HEK293 (cell line): ENCODE results near the gene CDKN2D.
A peak's percentile ranks its signal among the peaks of the same experiment; 100 is the strongest.

Source experiments
- FEZF1 ChIP-seq: fragments of 450-650 bp; formaldehyde crosslinking; IDR thresholded peaks from 2 replicates; pipeline ENCODE4 v1.5.1; 2016; ENCODE audit warnings: missing biosample characterization, missing genetic modification characterization
- KLF10 ChIP-seq: fragments of 450-650 bp; IDR thresholded peaks from 2 replicates; pipeline ENCODE4 v1.5.1; 2018; ENCODE audit warnings: missing biosample characterization, mild to moderate bottlenecking, missing genetic modification characterization
- KLF16 ChIP-seq: fragments of 450-650 bp; formaldehyde crosslinking; IDR thresholded peaks from 2 replicates; pipeline ENCODE4 v1.5.1; 2017; ENCODE audit warnings: missing biosample characterization, missing genetic modification characterization
- KLF8 ChIP-seq: fragments of 450-650 bp; formaldehyde crosslinking; IDR thresholded peaks from 2 replicates; pipeline ENCODE4 v1.5.1; 2016; ENCODE audit warnings: missing biosample characterization, missing genetic modification characterization
- MYNN ChIP-seq: fragments of 450-650 bp; formaldehyde crosslinking; IDR thresholded peaks from 2 replicates; pipeline ENCODE4 v1.5.1; 2016; ENCODE audit warnings: missing biosample characterization, missing genetic modification characterization, borderline replicate concordance
- PATZ1 ChIP-seq: fragments of 450-650 bp; formaldehyde crosslinking; IDR thresholded peaks from 2 replicates; pipeline ENCODE4 v1.5.1; 2016; ENCODE audit warnings: missing biosample characterization, missing genetic modification characterization
- SALL2 ChIP-seq: fragments of 450-650 bp; formaldehyde crosslinking; IDR thresholded peaks from 2 replicates; pipeline ENCODE4 v1.5.0; 2017; ENCODE audit warnings: missing biosample characterization, mild to moderate bottlenecking, missing genetic modification characterization, borderline replicate concordance
- SCRT1 ChIP-seq: fragments of 450-650 bp; formaldehyde crosslinking; IDR thresholded peaks from 2 replicates; pipeline ENCODE4 v1.5.1; 2016; ENCODE audit warnings: missing biosample characterization, missing genetic modification characterization, borderline replicate concordance
- SP3 ChIP-seq: fragments of 450-650 bp; formaldehyde crosslinking; IDR thresholded peaks from 2 replicates; pipeline ENCODE4 v1.5.1; 2016; ENCODE audit warnings: missing biosample characterization, missing genetic modification characterization
- TCF7L2 ChIP-seq: IDR thresholded peaks from 2 replicates; pipeline ENCODE4 v1.6.1; 2011; ENCODE audit warnings: low read depth, mild to moderate bottlenecking, inconsistent platforms, low read length, moderate library complexity, borderline replicate concordance
- WT1 ChIP-seq: fragments of 450-650 bp; formaldehyde crosslinking; IDR thresholded peaks from 2 replicates; pipeline ENCODE4 v1.5.1; 2016; ENCODE audit warnings: missing biosample characterization, missing genetic modification characterization
- ZBTB1 ChIP-seq: fragments of 450-650 bp; formaldehyde crosslinking; IDR thresholded peaks from 2 replicates; pipeline ENCODE4 v1.5.1; 2016; ENCODE audit warnings: missing biosample characterization, missing genetic modification characterization
- ZFP37 ChIP-seq: fragments of 450-650 bp; formaldehyde crosslinking; IDR thresholded peaks from 2 replicates; pipeline ENCODE4 v1.5.1; 2016; ENCODE audit warnings: missing biosample characterization, missing genetic modification characterization
- ZIC2 ChIP-seq: fragments of 450-650 bp; formaldehyde crosslinking; IDR thresholded peaks from 2 replicates; pipeline ENCODE4 v1.5.1; 2016; ENCODE audit warnings: missing biosample characterization, missing genetic modification characterization
- ZNF19 ChIP-seq: fragments of 450-650 bp; formaldehyde crosslinking; IDR thresholded peaks from 2 replicates; pipeline ENCODE4; 2016; ENCODE audit warnings: missing biosample characterization, missing genetic modification characterization, low read depth
- ZNF248 ChIP-seq: fragments of 450-650 bp; formaldehyde crosslinking; IDR thresholded peaks from 2 replicates; pipeline ENCODE4 v1.5.1; 2017; ENCODE audit warnings: missing biosample characterization, missing genetic modification characterization
- ZNF266 ChIP-seq: fragments of 450-650 bp; formaldehyde crosslinking; IDR thresholded peaks from 2 replicates; pipeline ENCODE4 v1.5.1; 2016; ENCODE audit warnings: missing biosample characterization, missing genetic modification characterization, low read depth
- ZNF302 ChIP-seq: fragments of 450-650 bp; formaldehyde crosslinking; IDR thresholded peaks from 2 replicates; pipeline ENCODE4 v1.5.1; 2016; ENCODE audit warnings: missing biosample characterization, missing genetic modification characterization, low read depth
- ZNF510 ChIP-seq: fragments of 450-650 bp; formaldehyde crosslinking; IDR thresholded peaks from 2 replicates; pipeline ENCODE4 v1.5.1; 2018; ENCODE audit warnings: mild to moderate bottlenecking, missing genetic modification characterization, missing biosample characterization; ENCODE audit not compliant: insufficient replicate concordance
- ZNF514 ChIP-seq: fragments of 450-650 bp; formaldehyde crosslinking; IDR thresholded peaks from 2 replicates; pipeline ENCODE4 v1.5.1; 2016; ENCODE audit warnings: missing biosample characterization, missing genetic modification characterization
- ZNF561 ChIP-seq: fragments of 450-650 bp; IDR thresholded peaks from 2 replicates; pipeline ENCODE4 v1.5.1; 2018; ENCODE audit warnings: missing biosample characterization, missing genetic modification characterization, borderline replicate concordance
- ZNF571 ChIP-seq: fragments of 450-650 bp; formaldehyde crosslinking; IDR thresholded peaks from 2 replicates; pipeline ENCODE4 v1.5.0; 2017; ENCODE audit warnings: missing biosample characterization, missing genetic modification characterization
- ZNF610 ChIP-seq: fragments of 450-650 bp; formaldehyde crosslinking; IDR thresholded peaks from 2 replicates; pipeline ENCODE4 v1.5.1; 2016; ENCODE audit warnings: missing biosample characterization, missing genetic modification characterization, borderline replicate concordance
- ZNF629 ChIP-seq: fragments of 450-650 bp; formaldehyde crosslinking; IDR thresholded peaks from 2 replicates; pipeline ENCODE4 v1.5.1; 2017; ENCODE audit warnings: missing biosample characterization, missing genetic modification characterization
- ZNF660 ChIP-seq: fragments of 450-650 bp; IDR thresholded peaks from 2 replicates; pipeline ENCODE4 v1.5.1; 2018; ENCODE audit warnings: missing biosample characterization, mild to moderate bottlenecking, missing genetic modification characterization
- ZNF692 ChIP-seq: fragments of 450-650 bp; formaldehyde crosslinking; IDR thresholded peaks from 2 replicates; pipeline ENCODE4 v1.5.1; 2016; ENCODE audit warnings: missing biosample characterization, missing genetic modification characterization
- ZNF768 ChIP-seq: fragments of 450-650 bp; formaldehyde crosslinking; IDR thresholded peaks from 2 replicates; pipeline ENCODE4 v1.5.1; 2018; ENCODE audit warnings: missing biosample characterization, mild to moderate bottlenecking, missing genetic modification characterization
- ZNF777 ChIP-seq: fragments of 450-650 bp; formaldehyde crosslinking; IDR thresholded peaks from 2 replicates; pipeline ENCODE4 v1.5.1; 2017; ENCODE audit warnings: missing biosample characterization, missing genetic modification characterization, borderline replicate concordance
- ZSCAN23 ChIP-seq: fragments of 450-650 bp; formaldehyde crosslinking; IDR thresholded peaks from 2 replicates; pipeline ENCODE4 v1.5.1; 2016; ENCODE audit warnings: missing biosample characterization, missing genetic modification characterization
- ZSCAN30 ChIP-seq: fragments of 450-650 bp; IDR thresholded peaks from 2 replicates; pipeline ENCODE4 v1.5.1; 2018; ENCODE audit warnings: missing biosample characterization, mild to moderate bottlenecking, missing genetic modification characterization, moderate library complexity
- TF ChIP-seq, protein P1 (sequence below): fragments of 450-650 bp; formaldehyde crosslinking; IDR thresholded peaks from 2 replicates; pipeline ENCODE4 v1.5.1; 2016; ENCODE audit warnings: missing biosample characterization, missing genetic modification characterization
- TF ChIP-seq, protein P2 (sequence below): fragments of 450-650 bp; formaldehyde crosslinking; IDR thresholded peaks from 2 replicates; pipeline ENCODE4 v1.5.1; 2016; ENCODE audit warnings: missing biosample characterization, missing genetic modification characterization, low read depth
- TF ChIP-seq, protein P3 (sequence below): fragments of 450-650 bp; formaldehyde crosslinking; IDR thresholded peaks from 2 replicates; pipeline ENCODE4 v1.5.1; 2016; ENCODE audit warnings: missing biosample characterization, missing genetic modification characterization

Gene CDKN2D

GRCh38 chr19:10543420-10544241 is 25.1 kb downstream of the CDKN2D start, which contains the start of gene ATG4D (continued):
- TF ChIP-seq ZNF629 (tag by site-specific recombination) (no peak), ZNF302 (no peak), ZNF571 (tag by site-specific recombination) (no peak), SCRT1 (no peak), ZNF19 (tag by site-specific recombination) (no peak), ZNF660 (peak; percentile 73), ZNF692 (no peak), MYNN (tag by site-specific recombination) (no peak), ZNF266 (tag by site-specific recombination) (no peak), ZNF561 (peak; percentile 34; the same call in 1 of the 2 replicates), TCF7L2 (no peak), FEZF1 (tag by site-specific recombination) (no peak), KLF10 (tag by site-specific recombination) (peak; percentile 68), ZNF768 (tag by site-specific recombination) (no peak), WT1 (no peak), ZSCAN30 (no peak; the same call in 1 of the 2 replicates), ZNF777 (tag by site-specific recombination) (peak; percentile 85; the same call in 1 of the 2 replicates), KLF8 (tag by site-specific recombination) (peak; percentile 75), SALL2 (no peak), ZNF610 (tag by site-specific recombination) (no peak), ZNF514 (no peak), ZBTB1 (tag by site-specific recombination) (no peak), SP3 (tag by site-specific recombination) (peak; percentile 83), KLF16 (peak; percentile 42; the same call in 1 of the 2 replicates), ZIC2 (tag by site-specific recombination) (peak; percentile 67), PATZ1 (tag by site-specific recombination) (peak; percentile 86), ZNF248 (tag by site-specific recombination) (no peak), ZSCAN23 (tag by site-specific recombination) (no peak), ZNF510 (tag by site-specific recombination) (no peak), ZFP37 (tag by site-specific recombination) (no peak)
- TF ChIP-seq, protein P1, sequence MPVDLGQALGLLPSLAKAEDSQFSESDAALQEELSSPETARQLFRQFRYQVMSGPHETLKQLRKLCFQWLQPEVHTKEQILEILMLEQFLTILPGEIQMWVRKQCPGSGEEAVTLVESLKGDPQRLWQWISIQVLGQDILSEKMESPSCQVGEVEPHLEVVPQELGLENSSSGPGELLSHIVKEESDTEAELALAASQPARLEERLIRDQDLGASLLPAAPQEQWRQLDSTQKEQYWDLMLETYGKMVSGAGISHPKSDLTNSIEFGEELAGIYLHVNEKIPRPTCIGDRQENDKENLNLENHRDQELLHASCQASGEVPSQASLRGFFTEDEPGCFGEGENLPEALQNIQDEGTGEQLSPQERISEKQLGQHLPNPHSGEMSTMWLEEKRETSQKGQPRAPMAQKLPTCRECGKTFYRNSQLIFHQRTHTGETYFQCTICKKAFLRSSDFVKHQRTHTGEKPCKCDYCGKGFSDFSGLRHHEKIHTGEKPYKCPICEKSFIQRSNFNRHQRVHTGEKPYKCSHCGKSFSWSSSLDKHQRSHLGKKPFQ (tag by site-specific recombination): no peak
- TF ChIP-seq, protein P2, sequence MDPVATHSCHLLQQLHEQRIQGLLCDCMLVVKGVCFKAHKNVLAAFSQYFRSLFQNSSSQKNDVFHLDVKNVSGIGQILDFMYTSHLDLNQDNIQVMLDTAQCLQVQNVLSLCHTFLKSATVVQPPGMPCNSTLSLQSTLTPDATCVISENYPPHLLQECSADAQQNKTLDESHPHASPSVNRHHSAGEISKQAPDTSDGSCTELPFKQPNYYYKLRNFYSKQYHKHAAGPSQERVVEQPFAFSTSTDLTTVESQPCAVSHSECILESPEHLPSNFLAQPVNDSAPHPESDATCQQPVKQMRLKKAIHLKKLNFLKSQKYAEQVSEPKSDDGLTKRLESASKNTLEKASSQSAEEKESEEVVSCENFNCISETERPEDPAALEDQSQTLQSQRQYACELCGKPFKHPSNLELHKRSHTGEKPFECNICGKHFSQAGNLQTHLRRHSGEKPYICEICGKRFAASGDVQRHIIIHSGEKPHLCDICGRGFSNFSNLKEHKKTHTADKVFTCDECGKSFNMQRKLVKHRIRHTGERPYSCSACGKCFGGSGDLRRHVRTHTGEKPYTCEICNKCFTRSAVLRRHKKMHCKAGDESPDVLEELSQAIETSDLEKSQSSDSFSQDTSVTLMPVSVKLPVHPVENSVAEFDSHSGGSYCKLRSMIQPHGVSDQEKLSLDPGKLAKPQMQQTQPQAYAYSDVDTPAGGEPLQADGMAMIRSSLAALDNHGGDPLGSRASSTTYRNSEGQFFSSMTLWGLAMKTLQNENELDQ (tag by site-specific recombination): no peak
- TF ChIP-seq, protein P3, sequence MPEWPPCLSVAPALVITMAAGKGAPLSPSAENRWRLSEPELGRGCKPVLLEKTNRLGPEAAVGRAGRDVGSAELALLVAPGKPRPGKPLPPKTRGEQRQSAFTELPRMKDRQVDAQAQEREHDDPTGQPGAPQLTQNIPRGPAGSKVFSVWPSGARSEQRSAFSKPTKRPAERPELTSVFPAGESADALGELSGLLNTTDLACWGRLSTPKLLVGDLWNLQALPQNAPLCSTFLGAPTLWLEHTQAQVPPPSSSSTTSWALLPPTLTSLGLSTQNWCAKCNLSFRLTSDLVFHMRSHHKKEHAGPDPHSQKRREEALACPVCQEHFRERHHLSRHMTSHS (tag by site-specific recombination): no peak
